ENCODE measurements around the gene CDH23.

DNA sequence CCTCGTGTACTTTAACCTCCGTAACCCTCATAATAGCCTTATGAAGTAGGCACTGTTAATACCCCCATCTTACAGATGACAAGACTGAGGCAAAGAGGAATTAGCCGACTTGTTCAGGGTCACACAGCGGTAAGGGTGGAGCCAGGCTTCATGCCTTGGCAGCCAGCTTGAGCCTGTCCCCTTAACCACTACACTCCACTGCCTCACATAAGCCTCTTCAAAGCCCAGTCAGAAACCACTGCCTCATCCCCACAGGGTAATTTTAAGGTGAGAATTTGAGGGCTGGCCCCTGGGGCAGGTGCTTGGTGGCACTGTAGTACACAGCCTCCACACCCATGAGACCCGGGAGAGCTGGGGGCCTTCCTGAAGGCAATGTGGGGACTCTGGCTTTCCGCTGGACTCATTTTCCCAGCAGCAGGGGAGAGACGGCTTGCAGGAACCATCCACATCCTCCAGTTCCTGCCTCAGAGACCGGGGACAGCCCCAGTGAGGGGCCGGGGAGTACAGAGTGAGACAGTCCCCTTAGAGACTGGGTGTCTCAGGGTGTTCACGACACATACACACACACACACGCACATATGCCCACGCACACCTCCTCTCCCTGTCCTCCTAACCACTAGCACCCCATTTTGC lies 330.5 kb downstream of the CDH23 start:
- TF ChIP-seq EP300 (conservative IDR thresholded peaks at IDR 0.05; ENCODE audit: poor library complexity, severe bottlenecking), result no peak
- TF ChIP-seq REST (IDR thresholded peaks at IDR 0.05; ENCODE audit: borderline replicate concordance), result no peak
- TF ChIP-seq, protein P1, sequence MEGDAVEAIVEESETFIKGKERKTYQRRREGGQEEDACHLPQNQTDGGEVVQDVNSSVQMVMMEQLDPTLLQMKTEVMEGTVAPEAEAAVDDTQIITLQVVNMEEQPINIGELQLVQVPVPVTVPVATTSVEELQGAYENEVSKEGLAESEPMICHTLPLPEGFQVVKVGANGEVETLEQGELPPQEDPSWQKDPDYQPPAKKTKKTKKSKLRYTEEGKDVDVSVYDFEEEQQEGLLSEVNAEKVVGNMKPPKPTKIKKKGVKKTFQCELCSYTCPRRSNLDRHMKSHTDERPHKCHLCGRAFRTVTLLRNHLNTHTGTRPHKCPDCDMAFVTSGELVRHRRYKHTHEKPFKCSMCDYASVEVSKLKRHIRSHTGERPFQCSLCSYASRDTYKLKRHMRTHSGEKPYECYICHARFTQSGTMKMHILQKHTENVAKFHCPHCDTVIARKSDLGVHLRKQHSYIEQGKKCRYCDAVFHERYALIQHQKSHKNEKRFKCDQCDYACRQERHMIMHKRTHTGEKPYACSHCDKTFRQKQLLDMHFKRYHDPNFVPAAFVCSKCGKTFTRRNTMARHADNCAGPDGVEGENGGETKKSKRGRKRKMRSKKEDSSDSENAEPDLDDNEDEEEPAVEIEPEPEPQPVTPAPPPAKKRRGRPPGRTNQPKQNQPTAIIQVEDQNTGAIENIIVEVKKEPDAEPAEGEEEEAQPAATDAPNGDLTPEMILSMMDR (IDR thresholded peaks at IDR 0.05; ENCODE audit: poor library complexity, severe bottlenecking), result no peak
- TF ChIP-seq POLR2AphosphoS5 (IDR thresholded peaks at IDR 0.05), result no peak
- no peak for TF ChIP-seq RAD21 (conservative IDR thresholded peaks at IDR 0.05)
- no peak for TF ChIP-seq SMC3 (conservative IDR thresholded peaks at IDR 0.05; ENCODE audit: poor library complexity)
- TF ChIP-seq MXI1 (conservative IDR thresholded peaks at IDR 0.05; ENCODE audit: poor library complexity, severe bottlenecking), result no peak
- TF ChIP-seq EZH2 (IDR thresholded peaks at IDR 0.05; ENCODE audit: borderline replicate concordance, insufficient read depth, low read length, poor library complexity, severe bottlenecking), result no peak
- no peak for TF ChIP-seq TAF1 (IDR thresholded peaks at IDR 0.05; ENCODE audit: low read depth)

Measured in neural cell (in vitro differentiated cells).